H9 (cell line): ENCODE results near the gene CCL11. TPM values are rescaled to one million over a fixed set of nuclear protein-coding genes. Genes with fewer than 3 reads are reported as not detected.

ENCODE experiments used
- DNase-seq: peaks from one replicate; pipeline ENCODE4 v3.0.0-alpha.2; 2017
- H2AFZ ChIP-seq: one replicate; pipeline ENCODE4 v1.6.1; 2013; ENCODE audit warnings: mild to moderate bottlenecking, low read length, control low read depth, moderate library complexity
- H2AK5ac ChIP-seq: 2 replicates; pipeline ENCODE4 v1.6.1; 2013; ENCODE audit warnings: low read length, control low read depth, mixed read lengths; ENCODE audit not compliant: insufficient read length
- H2BK120ac ChIP-seq: one replicate; pipeline ENCODE4 v1.6.1; 2013; ENCODE audit warnings: low read depth, mild to moderate bottlenecking, low read length, control low read depth, inconsistent platforms; ENCODE audit not compliant: poor library complexity, severe bottlenecking
- H2BK12ac ChIP-seq: 2 replicates; pipeline ENCODE4 v1.6.1; 2013; ENCODE audit warnings: low read length, control low read depth, mixed read lengths, low read depth; ENCODE audit not compliant: insufficient read length
- H2BK15ac ChIP-seq: 2 replicates; pipeline ENCODE4 v1.6.1; 2013; ENCODE audit warnings: low read depth, low read length, control low read depth
- H2BK20ac ChIP-seq: one replicate; pipeline ENCODE4 v1.6.1; 2013; ENCODE audit warnings: low read depth, mild to moderate bottlenecking, low read length, control low read depth, inconsistent platforms; ENCODE audit not compliant: poor library complexity, severe bottlenecking
- H2BK5ac ChIP-seq: 2 replicates; pipeline ENCODE4 v1.6.1; 2013; ENCODE audit warnings: low read length, control low read depth, mixed read lengths; ENCODE audit not compliant: insufficient read length
- H3K14ac ChIP-seq: 2 replicates; pipeline ENCODE4 v1.6.1; 2013; ENCODE audit warnings: low read length, control low read depth; ENCODE audit not compliant: insufficient read depth
- H3K18ac ChIP-seq: 2 replicates; pipeline ENCODE4 v1.6.1; 2013; ENCODE audit warnings: low read depth, mild to moderate bottlenecking, mixed read lengths, low read length, control low read depth; ENCODE audit not compliant: insufficient read length
- H3K23ac ChIP-seq: 2 replicates; pipeline ENCODE4 v1.6.1; 2013; ENCODE audit warnings: low read length, control low read depth, mixed read lengths, low read depth; ENCODE audit not compliant: insufficient read length
- H3K23me2 ChIP-seq: 2 replicates; pipeline ENCODE4 v1.6.1; 2013; ENCODE audit warnings: low read depth, mild to moderate bottlenecking, mixed read lengths, low read length, control low read depth; ENCODE audit not compliant: insufficient read length, poor library complexity, severe bottlenecking
- H3K27ac ChIP-seq: 2 replicates; pipeline ENCODE4 v1.5.1; 2013; ENCODE audit warnings: low read length, control low read depth, mixed read lengths, low read depth; ENCODE audit not compliant: insufficient read length
- H3K27me3 ChIP-seq: 2 replicates; pipeline ENCODE4 v1.6.1; 2013; ENCODE audit warnings: low read length, control low read depth, inconsistent platforms; ENCODE audit not compliant: insufficient read depth
- H3K4ac ChIP-seq: 2 replicates; pipeline ENCODE4 v1.6.1; 2013; ENCODE audit warnings: low read depth, mild to moderate bottlenecking, control low read depth, inconsistent platforms, low read length, moderate library complexity
- H3K4me1 ChIP-seq: 2 replicates; pipeline ENCODE4 v1.6.1; 2013; ENCODE audit warnings: low read length, control low read depth, inconsistent platforms; ENCODE audit not compliant: insufficient read depth
- H3K4me2 ChIP-seq: 2 replicates; pipeline ENCODE4 v1.6.1; 2013; ENCODE audit warnings: low read length, control low read depth, mixed read lengths; ENCODE audit not compliant: insufficient read length, insufficient read depth
- H3K56ac ChIP-seq: 2 replicates; pipeline ENCODE4 v1.6.1; 2013; ENCODE audit warnings: low read depth, mild to moderate bottlenecking, mixed read lengths, low read length, control low read depth; ENCODE audit not compliant: insufficient read length
- H3K79me1 ChIP-seq: 2 replicates; pipeline ENCODE4 v1.6.1; 2013; ENCODE audit warnings: low read depth, mild to moderate bottlenecking, moderate library complexity, low read length, control low read depth, inconsistent platforms; ENCODE audit not compliant: insufficient read depth, poor library complexity, severe bottlenecking
- H3K79me2 ChIP-seq: 2 replicates; pipeline ENCODE4 v1.6.1; 2013; ENCODE audit warnings: low read length, control low read depth, inconsistent platforms; ENCODE audit not compliant: insufficient read depth
- H3K9ac ChIP-seq: 2 replicates; pipeline ENCODE4 v1.6.1; 2013; ENCODE audit warnings: low read length, control low read depth, mixed read lengths; ENCODE audit not compliant: insufficient read length; ENCODE audit errors: extremely low read depth
- H3K9me3 ChIP-seq: one replicate; pipeline ENCODE4 v1.6.1; 2013; ENCODE audit warnings: low read depth, low read length, inconsistent platforms; ENCODE audit not compliant: control insufficient read depth
- H3T11ph ChIP-seq: one replicate; pipeline ENCODE4 v1.6.1; 2013; ENCODE audit warnings: mild to moderate bottlenecking, low read length, control low read depth, inconsistent platforms
- H4K20me1 ChIP-seq: one replicate; pipeline ENCODE4 v1.6.1; 2013; ENCODE audit not compliant: control insufficient read depth, insufficient read length, insufficient read depth
- H4K5ac ChIP-seq: 2 replicates; pipeline ENCODE4 v1.6.1; 2013; ENCODE audit warnings: low read depth, mild to moderate bottlenecking, mixed read lengths, low read length, control low read depth; ENCODE audit not compliant: insufficient read length
- H4K8ac ChIP-seq: replicated peaks from 2 replicates; pipeline ENCODE4 v1.6.1; 2013; ENCODE audit warnings: low read length, control low read depth, mixed read lengths, low read depth; ENCODE audit not compliant: insufficient read length
- H4K91ac ChIP-seq: 2 replicates; pipeline ENCODE4 v1.6.1; 2013; ENCODE audit warnings: low read depth, mild to moderate bottlenecking, moderate library complexity, mixed read lengths, low read length, control low read depth; ENCODE audit not compliant: insufficient read length
- H3K27ac Mint-ChIP-seq, 3 experiments: 2 replicates in 2 of 3; 3 replicates in 1 of 3; pipeline ENCODE4 v1.8.0; 2020 to 2021; ENCODE audit warnings: mixed read lengths in 3 of 3, mild to moderate bottlenecking in 1 of 3, moderate library complexity in 1 of 3
- H3K27me3 Mint-ChIP-seq: 2 replicates; pipeline ENCODE4 v1.8.0; 2021; ENCODE audit warnings: low read depth, mild to moderate bottlenecking, moderate library complexity, mixed read lengths
- H3K36me3 Mint-ChIP-seq, 3 experiments: 2 replicates in 2 of 3; 3 replicates in 1 of 3; pipeline ENCODE4 v1.8.0; 2020 to 2021; ENCODE audit warnings: low read depth in 3 of 3, mixed read lengths in 3 of 3; ENCODE audit not compliant: insufficient read depth in 1 of 3
- H3K4me1 Mint-ChIP-seq, 2 experiments: 2 replicates each; pipeline ENCODE4 v1.8.0; 2020; ENCODE audit warnings: mixed read lengths in 2 of 2
- H3K4me3 Mint-ChIP-seq, 2 experiments: 2 replicates in 1 of 2; 3 replicates in 1 of 2; pipeline ENCODE4 v1.8.0; 2020 to 2021; ENCODE audit warnings: mild to moderate bottlenecking in 2 of 2, mixed read lengths in 2 of 2, moderate library complexity in 1 of 2
- H3K9me3 Mint-ChIP-seq, 2 experiments: 2 replicates in 1 of 2; 3 replicates in 1 of 2; pipeline ENCODE4 v1.8.0; 2020; ENCODE audit warnings: mild to moderate bottlenecking in 2 of 2, mixed read lengths in 2 of 2, moderate library complexity in 1 of 2
- WGBS: extraction: QIAGEN DNeasy Blood & Tissue Kit; methylation state at CpG from one replicate; pipeline ENCODE4 v1.1.7; 2013; ENCODE audit warnings: missing lambda C conversion rate, low lambda C conversion rate, mixed read lengths; ENCODE audit not compliant: insufficient read length; ENCODE audit errors: extremely low coverage; 5-methylcytosine and 5-hydroxymethylcytosine counted together
- total RNA-seq: library from RNA; stranded (reverse); gene quantifications from 2 replicates; pipeline ENCODE4 v1.2.1, GENCODE V29; 2021
- TF ChIP-seq, protein P1 (sequence below): fragments of 200-600 bp; sonication (generic); conservative IDR thresholded peaks from 3 replicates; pipeline ENCODE4 v1.8.0; 2021; ENCODE audit warnings: antibody characterized with exemption, mild to moderate bottlenecking

CCL11 gene
- total RNA-seq, 1 experiment from 2014 or later, result not detected

DNA sequence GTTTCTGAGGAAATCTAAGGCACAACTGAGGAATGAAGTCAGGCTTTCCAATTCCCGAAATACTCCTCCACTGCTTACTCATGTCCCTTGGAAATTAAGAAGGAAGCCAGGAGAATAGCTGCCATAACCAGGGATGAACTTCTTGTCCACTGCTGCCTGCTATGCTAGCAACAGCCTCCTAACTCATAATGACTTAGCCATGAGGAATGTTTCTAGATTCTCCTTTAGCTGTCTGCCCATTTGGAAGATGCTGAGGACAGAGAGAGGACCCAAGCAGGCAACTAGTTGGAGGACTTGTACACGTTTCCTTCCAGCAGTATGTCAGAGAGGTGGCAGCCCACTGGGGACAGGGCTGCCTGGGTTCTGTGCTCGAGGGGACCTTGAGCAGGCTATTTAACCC is 31.4 kb upstream of the CCL11 start:
- no peak overlapping the region for H2BK5ac ChIP-seq
- no peaks in the 10 kb centered on the region for H3K79me2 ChIP-seq
- H3K4me1 ChIP-seq, result peaks cover 4% of the 10 kb centered on the region; the same call in 1 of the 2 replicates
- peak overlapping the region; percentile 6 to 24; a peak in 2 of 5 replicates for H3K4me3 Mint-ChIP-seq
- H3K27ac Mint-ChIP-seq, result no peak overlapping the region
- H3K4ac ChIP-seq, result no peak overlapping the region
- H3K23ac ChIP-seq, result no peak overlapping the region
- H3K27ac ChIP-seq, result no peak overlapping the region
- H3K79me1 ChIP-seq, result no peaks in the 10 kb centered on the region
- peak overlapping the region; percentile 60 for H3K4me2 ChIP-seq
- H3K18ac ChIP-seq, result peak overlapping the region; percentile 14
- H3K9me3 Mint-ChIP-seq, result no peaks in the 10 kb centered on the region
- DNase-seq, result no peak
- no peak overlapping the region for H2BK120ac ChIP-seq
- peaks cover 14% of the 10 kb centered on the region for H3K27me3 Mint-ChIP-seq
- no peaks in the 10 kb centered on the region for H4K20me1 ChIP-seq
- peaks cover 0 to 2% (median 2%) of the 10 kb centered on the region in 3 experiments; a peak in 2 of 7 replicates for H3K36me3 Mint-ChIP-seq
- no peak overlapping the region for H2BK15ac ChIP-seq
- no peaks in the 10 kb centered on the region for H3K9me3 ChIP-seq
- H3K27me3 ChIP-seq, result no peaks in the 10 kb centered on the region; the same call in 1 of the 2 replicates
- no peak overlapping the region for H2BK12ac ChIP-seq
- peaks cover 9% of the 10 kb centered on the region for H3K23me2 ChIP-seq
- TF ChIP-seq, protein P1, sequence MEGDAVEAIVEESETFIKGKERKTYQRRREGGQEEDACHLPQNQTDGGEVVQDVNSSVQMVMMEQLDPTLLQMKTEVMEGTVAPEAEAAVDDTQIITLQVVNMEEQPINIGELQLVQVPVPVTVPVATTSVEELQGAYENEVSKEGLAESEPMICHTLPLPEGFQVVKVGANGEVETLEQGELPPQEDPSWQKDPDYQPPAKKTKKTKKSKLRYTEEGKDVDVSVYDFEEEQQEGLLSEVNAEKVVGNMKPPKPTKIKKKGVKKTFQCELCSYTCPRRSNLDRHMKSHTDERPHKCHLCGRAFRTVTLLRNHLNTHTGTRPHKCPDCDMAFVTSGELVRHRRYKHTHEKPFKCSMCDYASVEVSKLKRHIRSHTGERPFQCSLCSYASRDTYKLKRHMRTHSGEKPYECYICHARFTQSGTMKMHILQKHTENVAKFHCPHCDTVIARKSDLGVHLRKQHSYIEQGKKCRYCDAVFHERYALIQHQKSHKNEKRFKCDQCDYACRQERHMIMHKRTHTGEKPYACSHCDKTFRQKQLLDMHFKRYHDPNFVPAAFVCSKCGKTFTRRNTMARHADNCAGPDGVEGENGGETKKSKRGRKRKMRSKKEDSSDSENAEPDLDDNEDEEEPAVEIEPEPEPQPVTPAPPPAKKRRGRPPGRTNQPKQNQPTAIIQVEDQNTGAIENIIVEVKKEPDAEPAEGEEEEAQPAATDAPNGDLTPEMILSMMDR, result no peak
- H3K56ac ChIP-seq, result no peak overlapping the region
- H4K91ac ChIP-seq, result no peak overlapping the region
- H2AFZ ChIP-seq, result no peak overlapping the region
- no peak overlapping the region for H4K8ac ChIP-seq
- H3T11ph ChIP-seq, result no peak overlapping the region
- no peak overlapping the region for H3K9ac ChIP-seq
- H4K5ac ChIP-seq, result no peak overlapping the region
- H3K4me1 Mint-ChIP-seq, result peaks cover 49 to 53% of the 10 kb centered on the region in 2 experiments
- no peak overlapping the region for H3K14ac ChIP-seq
- no peak overlapping the region for H2BK20ac ChIP-seq
- no CpG with 5 or more reads among the region's 3 CpGs for WGBS
- H2AK5ac ChIP-seq, result no peak overlapping the region
